WTC11 (cell line): ENCODE measurements around the gene TTC28. TPM values are rescaled to one million over a fixed set of nuclear protein-coding genes. Genes with fewer than 3 reads are reported as not detected.

Experiments
- ATAC-seq: fragments of 200-7000 bp; cut with Tn5 transposase; 2 replicates; pipeline ENCODE4 v1.10.0; 2021; ENCODE audit warnings: mild to moderate bottlenecking, moderate library complexity
- CTCF ChIA-PET: fragments of 300-600 bp; sonication (Branson Sonifier 250); formaldehyde crosslinking; loops from one replicate; lab custom pipeline; 2021; ENCODE audit warnings: antibody characterized with exemption; lab: Charles Lee
- POLR2A ChIA-PET: fragments of 350-600 bp; sonication (Branson Sonifier 250); formaldehyde crosslinking; loops from one replicate; lab custom pipeline; 2021; ENCODE audit warnings: antibody characterized with exemption; lab: Charles Lee
- DNase-seq: peaks from one replicate; pipeline ENCODE4 v3.0.0; 2021; ENCODE audit warnings: low spot score
- H3K27ac Mint-ChIP-seq: 2 replicates; pipeline ENCODE4 v1.8.0; 2021; ENCODE audit warnings: mixed read lengths
- H3K27me3 Mint-ChIP-seq: 2 replicates; pipeline ENCODE4 v1.8.0; 2021; ENCODE audit warnings: low read depth, mild to moderate bottlenecking, moderate library complexity, mixed read lengths
- H3K36me3 Mint-ChIP-seq: 2 replicates; pipeline ENCODE4 v1.8.0; 2021; ENCODE audit warnings: mixed read lengths
- H3K4me1 Mint-ChIP-seq: 2 replicates; pipeline ENCODE4 v1.8.0; 2022; ENCODE audit warnings: mixed read lengths
- H3K4me3 Mint-ChIP-seq: 2 replicates; pipeline ENCODE4 v1.8.0; 2021; ENCODE audit warnings: mild to moderate bottlenecking, moderate library complexity, mixed read lengths
- H3K9me3 Mint-ChIP-seq: 2 replicates; pipeline ENCODE4 v1.8.0; 2021; ENCODE audit warnings: mixed read lengths
- GRHL2 ChIP-seq: fragments of 250-450 bp; sonication (Bioruptor Pico); IDR thresholded peaks from 2 replicates; pipeline ENCODE4 v1.8.0; 2022; ENCODE audit warnings: mild to moderate bottlenecking, moderate library complexity; ENCODE audit not compliant: insufficient replicate concordance, severe bottlenecking
- NFE2L1 ChIP-seq: sonication (generic); formaldehyde crosslinking; IDR thresholded peaks from 2 replicates; pipeline ENCODE4 v1.8.1; 2023; ENCODE audit warnings: missing genetic modification reagents
- NR2C2 ChIP-seq: sonication (generic); formaldehyde crosslinking; IDR thresholded peaks from 2 replicates; pipeline ENCODE4 v1.8.0; 2022; ENCODE audit warnings: mild to moderate bottlenecking, missing genetic modification reagents
- OVOL2 ChIP-seq: fragments of 250-450 bp; sonication (Bioruptor Pico); IDR thresholded peaks from 2 replicates; pipeline ENCODE4 v1.9.0; 2021; ENCODE audit warnings: mild to moderate bottlenecking, borderline replicate concordance
- RELA ChIP-seq: sonication (generic); formaldehyde crosslinking; IDR thresholded peaks from 2 replicates; pipeline ENCODE4 v1.8.1; 2022; ENCODE audit warnings: missing genetic modification reagents, mild to moderate bottlenecking, borderline replicate concordance
- SOX15 ChIP-seq: fragments of 250-450 bp; sonication (Bioruptor Pico); IDR thresholded peaks from 2 replicates; pipeline ENCODE4 v1.9.0; 2021; ENCODE audit warnings: mild to moderate bottlenecking
- ZBTB21 ChIP-seq: sonication (generic); formaldehyde crosslinking; IDR thresholded peaks from 2 replicates; pipeline ENCODE4 v1.8.1; 2023; ENCODE audit warnings: mild to moderate bottlenecking, missing genetic modification reagents, borderline replicate concordance
- ZNF396 ChIP-seq: fragments of 250-450 bp; sonication (Bioruptor Pico); IDR thresholded peaks from 2 replicates; pipeline ENCODE4 v1.8.0; 2021; ENCODE audit warnings: mild to moderate bottlenecking, moderate library complexity, borderline replicate concordance
- ZNF416 ChIP-seq: fragments of 250-450 bp; sonication (Bioruptor Pico); IDR thresholded peaks from 2 replicates; pipeline ENCODE4 v1.9.0; 2021; ENCODE audit warnings: mild to moderate bottlenecking, inconsistent platforms
- total RNA-seq: library from RNA; stranded (reverse); gene quantifications from 3 replicates; pipeline ENCODE4 v1.2.3, GENCODE V29; 2021
- TF ChIP-seq, protein P1 (sequence below): fragments of 250-450 bp; sonication (Bioruptor Pico); IDR thresholded peaks from 2 replicates; pipeline ENCODE4 v1.8.0; 2021; ENCODE audit warnings: mild to moderate bottlenecking
- TF ChIP-seq, protein P2 (sequence below): sonication (generic); formaldehyde crosslinking; IDR thresholded peaks from 2 replicates; pipeline ENCODE4 v1.8.0; 2022; ENCODE audit warnings: mild to moderate bottlenecking, missing genetic modification reagents
- TF ChIP-seq, protein P3 (sequence below): sonication (generic); formaldehyde crosslinking; IDR thresholded peaks from 2 replicates; pipeline ENCODE4 v1.8.0; 2022; ENCODE audit warnings: mild to moderate bottlenecking, missing genetic modification reagents
- TF ChIP-seq, protein P4 (sequence below): sonication (generic); formaldehyde crosslinking; IDR thresholded peaks from 2 replicates; pipeline ENCODE4 v1.8.1; 2023; ENCODE audit warnings: mild to moderate bottlenecking, missing genetic modification reagents, borderline replicate concordance
- TF ChIP-seq, protein P5 (sequence below): sonication (generic); formaldehyde crosslinking; IDR thresholded peaks from 2 replicates; pipeline ENCODE4 v1.8.1; 2022; ENCODE audit warnings: low read depth, mild to moderate bottlenecking, moderate library complexity, missing genetic modification reagents, borderline replicate concordance
- TF ChIP-seq, protein P6 (sequence below): fragments of 250-450 bp; sonication (Bioruptor Pico); IDR thresholded peaks from 2 replicates; pipeline ENCODE4 v1.9.0; 2021; ENCODE audit warnings: mild to moderate bottlenecking

The TTC28 gene
- total RNA-seq, 1 experiment from 2014 or later, result 13.0 TPM

DNA sequence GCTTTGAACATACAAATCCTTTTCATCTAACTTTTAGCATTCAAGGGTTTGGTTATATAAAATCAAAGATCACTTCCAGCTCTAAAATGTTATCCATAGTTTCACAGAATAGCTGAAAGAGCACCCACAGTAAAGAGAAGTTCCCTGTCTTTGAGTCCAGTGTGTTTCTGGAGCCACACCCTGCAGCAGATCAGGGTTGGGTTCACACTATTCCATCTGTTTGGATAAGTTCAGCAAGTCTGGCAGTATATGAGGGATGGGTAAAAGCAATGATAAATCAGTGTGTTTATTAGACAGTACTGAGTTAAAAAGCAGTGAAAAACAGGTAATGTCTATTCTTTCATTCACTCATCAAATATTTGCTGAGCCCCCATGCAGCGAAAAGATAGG lies 624.8 kb downstream of the TTC28 start:
- POLR2A ChIA-PET, result no interaction called here
- TF ChIP-seq NR2C2 (no peak), OVOL2 (CRISPR knock-in tag) (no peak), ZNF396 (CRISPR knock-in tag) (no peak), NFE2L1 (CRISPR knock-in tag) (no peak), ZBTB21 (CRISPR knock-in tag) (no peak), GRHL2 (CRISPR knock-in tag) (no peak), ZNF416 (CRISPR knock-in tag) (no peak), SOX15 (CRISPR knock-in tag) (no peak)
- TF ChIP-seq, protein P1, sequence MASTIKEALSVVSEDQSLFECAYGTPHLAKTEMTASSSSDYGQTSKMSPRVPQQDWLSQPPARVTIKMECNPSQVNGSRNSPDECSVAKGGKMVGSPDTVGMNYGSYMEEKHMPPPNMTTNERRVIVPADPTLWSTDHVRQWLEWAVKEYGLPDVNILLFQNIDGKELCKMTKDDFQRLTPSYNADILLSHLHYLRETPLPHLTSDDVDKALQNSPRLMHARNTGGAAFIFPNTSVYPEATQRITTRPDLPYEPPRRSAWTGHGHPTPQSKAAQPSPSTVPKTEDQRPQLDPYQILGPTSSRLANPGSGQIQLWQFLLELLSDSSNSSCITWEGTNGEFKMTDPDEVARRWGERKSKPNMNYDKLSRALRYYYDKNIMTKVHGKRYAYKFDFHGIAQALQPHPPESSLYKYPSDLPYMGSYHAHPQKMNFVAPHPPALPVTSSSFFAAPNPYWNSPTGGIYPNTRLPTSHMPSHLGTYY (CRISPR knock-in tag), result no peak
- TF ChIP-seq, protein P2, sequence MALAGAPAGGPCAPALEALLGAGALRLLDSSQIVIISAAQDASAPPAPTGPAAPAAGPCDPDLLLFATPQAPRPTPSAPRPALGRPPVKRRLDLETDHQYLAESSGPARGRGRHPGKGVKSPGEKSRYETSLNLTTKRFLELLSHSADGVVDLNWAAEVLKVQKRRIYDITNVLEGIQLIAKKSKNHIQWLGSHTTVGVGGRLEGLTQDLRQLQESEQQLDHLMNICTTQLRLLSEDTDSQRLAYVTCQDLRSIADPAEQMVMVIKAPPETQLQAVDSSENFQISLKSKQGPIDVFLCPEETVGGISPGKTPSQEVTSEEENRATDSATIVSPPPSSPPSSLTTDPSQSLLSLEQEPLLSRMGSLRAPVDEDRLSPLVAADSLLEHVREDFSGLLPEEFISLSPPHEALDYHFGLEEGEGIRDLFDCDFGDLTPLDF (CRISPR knock-in tag), result no peak
- TF ChIP-seq, protein P3, sequence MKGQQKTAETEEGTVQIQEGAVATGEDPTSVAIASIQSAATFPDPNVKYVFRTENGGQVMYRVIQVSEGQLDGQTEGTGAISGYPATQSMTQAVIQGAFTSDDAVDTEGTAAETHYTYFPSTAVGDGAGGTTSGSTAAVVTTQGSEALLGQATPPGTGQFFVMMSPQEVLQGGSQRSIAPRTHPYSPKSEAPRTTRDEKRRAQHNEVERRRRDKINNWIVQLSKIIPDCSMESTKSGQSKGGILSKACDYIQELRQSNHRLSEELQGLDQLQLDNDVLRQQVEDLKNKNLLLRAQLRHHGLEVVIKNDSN, result no peak
- TF ChIP-seq, protein P4, sequence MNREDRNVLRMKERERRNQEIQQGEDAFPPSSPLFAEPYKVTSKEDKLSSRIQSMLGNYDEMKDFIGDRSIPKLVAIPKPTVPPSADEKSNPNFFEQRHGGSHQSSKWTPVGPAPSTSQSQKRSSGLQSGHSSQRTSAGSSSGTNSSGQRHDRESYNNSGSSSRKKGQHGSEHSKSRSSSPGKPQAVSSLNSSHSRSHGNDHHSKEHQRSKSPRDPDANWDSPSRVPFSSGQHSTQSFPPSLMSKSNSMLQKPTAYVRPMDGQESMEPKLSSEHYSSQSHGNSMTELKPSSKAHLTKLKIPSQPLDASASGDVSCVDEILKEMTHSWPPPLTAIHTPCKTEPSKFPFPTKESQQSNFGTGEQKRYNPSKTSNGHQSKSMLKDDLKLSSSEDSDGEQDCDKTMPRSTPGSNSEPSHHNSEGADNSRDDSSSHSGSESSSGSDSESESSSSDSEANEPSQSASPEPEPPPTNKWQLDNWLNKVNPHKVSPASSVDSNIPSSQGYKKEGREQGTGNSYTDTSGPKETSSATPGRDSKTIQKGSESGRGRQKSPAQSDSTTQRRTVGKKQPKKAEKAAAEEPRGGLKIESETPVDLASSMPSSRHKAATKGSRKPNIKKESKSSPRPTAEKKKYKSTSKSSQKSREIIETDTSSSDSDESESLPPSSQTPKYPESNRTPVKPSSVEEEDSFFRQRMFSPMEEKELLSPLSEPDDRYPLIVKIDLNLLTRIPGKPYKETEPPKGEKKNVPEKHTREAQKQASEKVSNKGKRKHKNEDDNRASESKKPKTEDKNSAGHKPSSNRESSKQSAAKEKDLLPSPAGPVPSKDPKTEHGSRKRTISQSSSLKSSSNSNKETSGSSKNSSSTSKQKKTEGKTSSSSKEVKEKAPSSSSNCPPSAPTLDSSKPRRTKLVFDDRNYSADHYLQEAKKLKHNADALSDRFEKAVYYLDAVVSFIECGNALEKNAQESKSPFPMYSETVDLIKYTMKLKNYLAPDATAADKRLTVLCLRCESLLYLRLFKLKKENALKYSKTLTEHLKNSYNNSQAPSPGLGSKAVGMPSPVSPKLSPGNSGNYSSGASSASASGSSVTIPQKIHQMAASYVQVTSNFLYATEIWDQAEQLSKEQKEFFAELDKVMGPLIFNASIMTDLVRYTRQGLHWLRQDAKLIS (CRISPR knock-in tag), result no peak
- TF ChIP-seq, protein P5, sequence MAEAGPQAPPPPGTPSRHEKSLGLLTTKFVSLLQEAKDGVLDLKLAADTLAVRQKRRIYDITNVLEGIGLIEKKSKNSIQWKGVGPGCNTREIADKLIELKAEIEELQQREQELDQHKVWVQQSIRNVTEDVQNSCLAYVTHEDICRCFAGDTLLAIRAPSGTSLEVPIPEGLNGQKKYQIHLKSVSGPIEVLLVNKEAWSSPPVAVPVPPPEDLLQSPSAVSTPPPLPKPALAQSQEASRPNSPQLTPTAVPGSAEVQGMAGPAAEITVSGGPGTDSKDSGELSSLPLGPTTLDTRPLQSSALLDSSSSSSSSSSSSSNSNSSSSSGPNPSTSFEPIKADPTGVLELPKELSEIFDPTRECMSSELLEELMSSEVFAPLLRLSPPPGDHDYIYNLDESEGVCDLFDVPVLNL (CRISPR knock-in tag), result no peak
- TF ChIP-seq, all 79 proteins: peak for 0
- H3K27me3 Mint-ChIP-seq, result no peaks in the 10 kb centered on the region
- H3K36me3 Mint-ChIP-seq, result no peaks in the 10 kb centered on the region
- no peak overlapping the region for H3K4me3 Mint-ChIP-seq
- peaks cover 3% of the 10 kb centered on the region for H3K4me1 Mint-ChIP-seq
- DNase-seq, result no peak
- H3K27ac Mint-ChIP-seq, result no peak overlapping the region
- ATAC-seq, result no peak
- no peaks in the 10 kb centered on the region for H3K9me3 Mint-ChIP-seq
- CTCF ChIA-PET, result interaction anchor here (7.5 kb wide), 1 partner anchor 34 kb away, joined by 52 read pairs; no protein-coding TSS in a partner anchor

DNA sequence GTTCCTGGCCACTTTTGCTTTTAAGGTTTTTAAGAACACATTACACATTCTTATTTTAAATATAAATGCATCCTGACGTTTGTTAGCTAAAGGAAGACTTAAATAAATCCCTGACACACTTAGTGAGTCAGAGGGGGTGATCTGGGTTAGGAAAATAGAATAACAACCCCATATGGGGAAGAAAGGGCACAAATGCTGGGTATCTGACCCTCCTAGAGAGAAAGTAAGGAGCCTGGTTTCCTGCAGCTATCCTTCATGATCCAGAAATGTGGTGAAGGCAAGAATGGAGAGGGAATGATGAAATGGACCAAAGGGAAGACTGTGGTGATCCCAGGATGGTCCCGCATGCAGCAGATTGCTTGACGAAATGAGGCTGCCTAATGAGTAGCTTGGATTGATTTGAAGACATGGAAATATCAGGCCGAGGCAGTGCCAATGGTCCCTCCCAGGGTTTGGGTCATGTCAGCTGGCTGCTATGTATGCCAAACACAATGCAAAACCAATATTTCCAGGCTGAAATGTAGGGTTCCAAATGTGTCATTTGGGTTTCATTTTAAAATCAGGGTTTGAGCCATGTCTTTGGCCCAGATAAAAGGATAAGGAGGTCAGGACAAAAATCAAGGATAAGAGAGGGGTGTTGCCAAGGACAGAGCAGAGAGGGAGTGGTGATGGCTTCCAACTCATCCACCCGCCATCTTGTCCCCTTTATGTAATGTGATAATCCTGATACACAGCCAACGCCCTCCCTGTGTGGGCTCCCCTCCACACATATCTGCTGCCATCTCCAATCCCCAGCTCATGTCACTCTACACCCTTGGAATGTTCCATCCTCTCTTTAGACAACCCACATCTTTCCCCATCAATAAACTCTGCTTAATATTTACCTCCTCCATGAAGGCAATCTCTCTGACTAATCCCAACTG lies 625.5 kb downstream of the TTC28 start:
- TF ChIP-seq, protein P6, sequence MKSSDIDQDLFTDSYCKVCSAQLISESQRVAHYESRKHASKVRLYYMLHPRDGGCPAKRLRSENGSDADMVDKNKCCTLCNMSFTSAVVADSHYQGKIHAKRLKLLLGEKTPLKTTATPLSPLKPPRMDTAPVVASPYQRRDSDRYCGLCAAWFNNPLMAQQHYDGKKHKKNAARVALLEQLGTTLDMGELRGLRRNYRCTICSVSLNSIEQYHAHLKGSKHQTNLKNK, result no peak
- no peak for TF ChIP-seq RELA (CRISPR knock-in tag)
- ChIA-PET POLR2A (no interaction called here), CTCF (interaction anchor here (4.1 to 7.5 kb wide), 2 partner anchors 34 to 388 kb away, joined by 38 to 52 read pairs; no protein-coding TSS in a partner anchor)
- H3K36me3 Mint-ChIP-seq, result no peaks in the 10 kb centered on the region
- H3K9me3 Mint-ChIP-seq, result no peaks in the 10 kb centered on the region
- DNase-seq (no peak), ATAC-seq (no peak)
- H3K27me3 Mint-ChIP-seq, result no peaks in the 10 kb centered on the region
- H3K4me1 Mint-ChIP-seq, result peaks cover 3% of the 10 kb centered on the region
- no peak overlapping the region for H3K27ac Mint-ChIP-seq
- no peak overlapping the region for H3K4me3 Mint-ChIP-seq
